DOHH2 (cell line): ENCODE data around the gene FUS.

Source experiments
- H3F3A ChIP-seq: fragments of 200-600 bp; sonication (generic), shearing (Covaris generic); 2 replicates; pipeline ENCODE4 v1.6.0; 2016; ENCODE audit warnings: antibody characterized with exemption, mild to moderate bottlenecking; ENCODE audit not compliant: control insufficient read depth, insufficient read depth
- H3K27ac ChIP-seq: fragments of 200-600 bp; sonication (generic); 2 replicates; pipeline ENCODE4 v1.5.1; 2014; ENCODE audit warnings: low read depth, mild to moderate bottlenecking, low read length, moderate library complexity
- H3K27me3 ChIP-seq: fragments of 200-600 bp; sonication (generic); 2 replicates; pipeline ENCODE4 v1.6.1; 2014; ENCODE audit warnings: mild to moderate bottlenecking, low read length, mixed read lengths; ENCODE audit not compliant: control insufficient read depth
- H3K36me3 ChIP-seq: fragments of 200-600 bp; sonication (generic); 2 replicates; pipeline ENCODE4 v1.6.1; 2014; ENCODE audit warnings: mild to moderate bottlenecking, low read length, moderate library complexity, mixed read lengths; ENCODE audit not compliant: control insufficient read depth
- H3K4me1 ChIP-seq: fragments of 200-600 bp; sonication (generic); 2 replicates; pipeline ENCODE4 v1.6.1; 2014; ENCODE audit warnings: mild to moderate bottlenecking, low read length, mixed read lengths; ENCODE audit not compliant: control insufficient read depth
- H3K4me2 ChIP-seq: fragments of 200-600 bp; sonication (generic); 2 replicates; pipeline ENCODE4 v1.6.0; 2014; ENCODE audit warnings: mild to moderate bottlenecking, low read length, moderate library complexity
- H3K4me3 ChIP-seq: fragments of 200-600 bp; sonication (generic); 2 replicates; pipeline ENCODE4 v1.5.1; 2014; ENCODE audit warnings: mild to moderate bottlenecking, low read length, mixed read lengths
- H3K79me2 ChIP-seq: fragments of 200-600 bp; sonication (generic); 2 replicates; pipeline ENCODE4 v1.6.1; 2014; ENCODE audit warnings: mild to moderate bottlenecking, low read length, mixed read lengths; ENCODE audit not compliant: control insufficient read depth
- H3K9me2 ChIP-seq: fragments of 200-600 bp; sonication (generic); replicated peaks from 2 replicates; pipeline ENCODE4 v1.6.1; 2014; ENCODE audit warnings: mild to moderate bottlenecking, low read length, mixed read lengths; ENCODE audit not compliant: control insufficient read depth
- H3K9me3 ChIP-seq: fragments of 200-600 bp; sonication (generic); 2 replicates; pipeline ENCODE4 v1.6.1; 2014; ENCODE audit warnings: antibody characterized with exemption, low read length, mixed read lengths; ENCODE audit not compliant: control insufficient read depth, insufficient read depth
- H4K20me1 ChIP-seq: fragments of 200-600 bp; sonication (generic); 2 replicates; pipeline ENCODE4 v1.6.0; 2014; ENCODE audit warnings: low read depth, mild to moderate bottlenecking, antibody characterized with exemption, low read length, moderate library complexity; ENCODE audit not compliant: control insufficient read depth, insufficient read depth
- CTCF ChIP-seq: fragments of 200-600 bp; sonication (generic); IDR thresholded peaks from one replicate; pipeline ENCODE4 v1.5.1; 2014; ENCODE audit warnings: antibody characterized with exemption, mild to moderate bottlenecking, low read depth, low read length; ENCODE audit not compliant: poor library complexity, severe bottlenecking
- EZH2phosphoT487 ChIP-seq: fragments of 200-600 bp; sonication (generic); IDR thresholded peaks from 2 replicates; pipeline ENCODE4 v1.6.1; 2017; ENCODE audit warnings: borderline replicate concordance, mild to moderate bottlenecking, antibody characterized with exemption, low read length, moderate library complexity, mixed read lengths

The FUS gene

GRCh38 chr16:31200821-31201568 is 21.1 kb downstream of the FUS start:
- Histone ChIP-seq H3K9me3 (no peaks in the 10 kb centered on the region), H3K79me2 (no peaks in the 10 kb centered on the region), H3K27ac (no peak overlapping the region; the same call in 1 of the 2 replicates), H3K27me3 (peaks cover 21% of the 10 kb centered on the region), H3K36me3 (peaks cover 11% of the 10 kb centered on the region), H4K20me1 (no peaks in the 10 kb centered on the region; the same call in 1 of the 2 replicates), H3K4me2 (peak overlapping the region; percentile 90), H3K4me1 (peaks cover 31% of the 10 kb centered on the region), H3K9me2 (no peaks in the 10 kb centered on the region), H3K4me3 (peak overlapping the region; percentile 72), H3F3A (peaks cover 48% of the 10 kb centered on the region)
- TF ChIP-seq EZH2phosphoT487 = no peak
- TF ChIP-seq CTCF = no peak

- Histone ChIP-seq H3K9me2 (no peaks in the 10 kb centered on the region), H3K4me3 (peak overlapping the region; percentile 72), H3K27ac (peak overlapping the region; percentile 14; the same call in 1 of the 2 replicates), H3K27me3 (peaks cover 25% of the 10 kb centered on the region), H3K4me1 (peaks cover 31% of the 10 kb centered on the region), H3F3A (peaks cover 41% of the 10 kb centered on the region), H3K36me3 (peaks cover 7% of the 10 kb centered on the region; the same call in 1 of the 2 replicates), H3K9me3 (no peaks in the 10 kb centered on the region), H3K4me2 (peak overlapping the region; percentile 90), H4K20me1 (no peaks in the 10 kb centered on the region; the same call in 1 of the 2 replicates), H3K79me2 (no peaks in the 10 kb centered on the region)
- no peak for TF ChIP-seq EZH2phosphoT487
- TF ChIP-seq CTCF = no peak
Measured at GRCh38 chr16:31201582-31202413, 21.9 kb downstream of the FUS start.

- Histone ChIP-seq H3K27me3 (peaks cover 34% of the 10 kb centered on the region), H3K4me1 (peaks cover 31% of the 10 kb centered on the region), H3K79me2 (no peaks in the 10 kb centered on the region), H3K4me3 (peak within 1 kb of the TSS; percentile 72), H3K9me3 (no peaks in the 10 kb centered on the region), H3K36me3 (peaks cover 7% of the 10 kb centered on the region; the same call in 1 of the 2 replicates), H3K4me2 (peak within 1 kb of the TSS; percentile 90), H3K9me2 (no peaks in the 10 kb centered on the region), H3K27ac (peak within 1 kb of the TSS; percentile 14; the same call in 1 of the 2 replicates), H3F3A (peaks cover 34% of the 10 kb centered on the region), H4K20me1 (no peaks in the 10 kb centered on the region; the same call in 1 of the 2 replicates)
- TF ChIP-seq EZH2phosphoT487 = no peak
- TF ChIP-seq CTCF = no peak
Measured at GRCh38 chr16:31202414-31203375, 22.8 kb downstream of the FUS start, which contains the start of gene PYCARD. PYCARD (minus strand) TSS chr16:31202760; CDS start chr16:31202690, 70 bp downstream.
